H9 (cell line): ENCODE measurements around the gene PHF12. TPM values are rescaled to one million over a fixed set of nuclear protein-coding genes. Genes with fewer than 3 reads are reported as not detected.

Experiments
- DNase-seq: peaks from one replicate; pipeline ENCODE4 v3.0.0-alpha.2; 2017
- H2AFZ ChIP-seq: one replicate; pipeline ENCODE4 v1.6.1; 2013; ENCODE audit warnings: mild to moderate bottlenecking, low read length, control low read depth, moderate library complexity
- H2AK5ac ChIP-seq: 2 replicates; pipeline ENCODE4 v1.6.1; 2013; ENCODE audit warnings: low read length, control low read depth, mixed read lengths; ENCODE audit not compliant: insufficient read length
- H2BK120ac ChIP-seq: one replicate; pipeline ENCODE4 v1.6.1; 2013; ENCODE audit warnings: low read depth, mild to moderate bottlenecking, low read length, control low read depth, inconsistent platforms; ENCODE audit not compliant: poor library complexity, severe bottlenecking
- H2BK12ac ChIP-seq: 2 replicates; pipeline ENCODE4 v1.6.1; 2013; ENCODE audit warnings: low read length, control low read depth, mixed read lengths, low read depth; ENCODE audit not compliant: insufficient read length
- H2BK15ac ChIP-seq: 2 replicates; pipeline ENCODE4 v1.6.1; 2013; ENCODE audit warnings: low read depth, low read length, control low read depth
- H2BK20ac ChIP-seq: one replicate; pipeline ENCODE4 v1.6.1; 2013; ENCODE audit warnings: low read depth, mild to moderate bottlenecking, low read length, control low read depth, inconsistent platforms; ENCODE audit not compliant: poor library complexity, severe bottlenecking
- H2BK5ac ChIP-seq: 2 replicates; pipeline ENCODE4 v1.6.1; 2013; ENCODE audit warnings: low read length, control low read depth, mixed read lengths; ENCODE audit not compliant: insufficient read length
- H3K14ac ChIP-seq: 2 replicates; pipeline ENCODE4 v1.6.1; 2013; ENCODE audit warnings: low read length, control low read depth; ENCODE audit not compliant: insufficient read depth
- H3K18ac ChIP-seq: 2 replicates; pipeline ENCODE4 v1.6.1; 2013; ENCODE audit warnings: low read depth, mild to moderate bottlenecking, mixed read lengths, low read length, control low read depth; ENCODE audit not compliant: insufficient read length
- H3K23ac ChIP-seq: 2 replicates; pipeline ENCODE4 v1.6.1; 2013; ENCODE audit warnings: low read length, control low read depth, mixed read lengths, low read depth; ENCODE audit not compliant: insufficient read length
- H3K23me2 ChIP-seq: 2 replicates; pipeline ENCODE4 v1.6.1; 2013; ENCODE audit warnings: low read depth, mild to moderate bottlenecking, mixed read lengths, low read length, control low read depth; ENCODE audit not compliant: insufficient read length, poor library complexity, severe bottlenecking
- H3K27ac ChIP-seq: 2 replicates; pipeline ENCODE4 v1.5.1; 2013; ENCODE audit warnings: low read length, control low read depth, mixed read lengths, low read depth; ENCODE audit not compliant: insufficient read length
- H3K27me3 ChIP-seq: 2 replicates; pipeline ENCODE4 v1.6.1; 2013; ENCODE audit warnings: low read length, control low read depth, inconsistent platforms; ENCODE audit not compliant: insufficient read depth
- H3K4ac ChIP-seq: 2 replicates; pipeline ENCODE4 v1.6.1; 2013; ENCODE audit warnings: low read depth, mild to moderate bottlenecking, control low read depth, inconsistent platforms, low read length, moderate library complexity
- H3K4me1 ChIP-seq: 2 replicates; pipeline ENCODE4 v1.6.1; 2013; ENCODE audit warnings: low read length, control low read depth, inconsistent platforms; ENCODE audit not compliant: insufficient read depth
- H3K4me2 ChIP-seq: 2 replicates; pipeline ENCODE4 v1.6.1; 2013; ENCODE audit warnings: low read length, control low read depth, mixed read lengths; ENCODE audit not compliant: insufficient read length, insufficient read depth
- H3K56ac ChIP-seq: 2 replicates; pipeline ENCODE4 v1.6.1; 2013; ENCODE audit warnings: low read depth, mild to moderate bottlenecking, mixed read lengths, low read length, control low read depth; ENCODE audit not compliant: insufficient read length
- H3K79me1 ChIP-seq: 2 replicates; pipeline ENCODE4 v1.6.1; 2013; ENCODE audit warnings: low read depth, mild to moderate bottlenecking, moderate library complexity, low read length, control low read depth, inconsistent platforms; ENCODE audit not compliant: insufficient read depth, poor library complexity, severe bottlenecking
- H3K79me2 ChIP-seq: 2 replicates; pipeline ENCODE4 v1.6.1; 2013; ENCODE audit warnings: low read length, control low read depth, inconsistent platforms; ENCODE audit not compliant: insufficient read depth
- H3K9ac ChIP-seq: 2 replicates; pipeline ENCODE4 v1.6.1; 2013; ENCODE audit warnings: low read length, control low read depth, mixed read lengths; ENCODE audit not compliant: insufficient read length; ENCODE audit errors: extremely low read depth
- H3K9me3 ChIP-seq: one replicate; pipeline ENCODE4 v1.6.1; 2013; ENCODE audit warnings: low read depth, low read length, inconsistent platforms; ENCODE audit not compliant: control insufficient read depth
- H3T11ph ChIP-seq: one replicate; pipeline ENCODE4 v1.6.1; 2013; ENCODE audit warnings: mild to moderate bottlenecking, low read length, control low read depth, inconsistent platforms
- H4K20me1 ChIP-seq: one replicate; pipeline ENCODE4 v1.6.1; 2013; ENCODE audit not compliant: control insufficient read depth, insufficient read length, insufficient read depth
- H4K5ac ChIP-seq: 2 replicates; pipeline ENCODE4 v1.6.1; 2013; ENCODE audit warnings: low read depth, mild to moderate bottlenecking, mixed read lengths, low read length, control low read depth; ENCODE audit not compliant: insufficient read length
- H4K8ac ChIP-seq: replicated peaks from 2 replicates; pipeline ENCODE4 v1.6.1; 2013; ENCODE audit warnings: low read length, control low read depth, mixed read lengths, low read depth; ENCODE audit not compliant: insufficient read length
- H4K91ac ChIP-seq: 2 replicates; pipeline ENCODE4 v1.6.1; 2013; ENCODE audit warnings: low read depth, mild to moderate bottlenecking, moderate library complexity, mixed read lengths, low read length, control low read depth; ENCODE audit not compliant: insufficient read length
- H3K27ac Mint-ChIP-seq, 3 experiments: 2 replicates in 2 of 3; 3 replicates in 1 of 3; pipeline ENCODE4 v1.8.0; 2020 to 2021; ENCODE audit warnings: mixed read lengths in 3 of 3, mild to moderate bottlenecking in 1 of 3, moderate library complexity in 1 of 3
- H3K27me3 Mint-ChIP-seq: 2 replicates; pipeline ENCODE4 v1.8.0; 2021; ENCODE audit warnings: low read depth, mild to moderate bottlenecking, moderate library complexity, mixed read lengths
- H3K36me3 Mint-ChIP-seq, 3 experiments: 2 replicates in 2 of 3; 3 replicates in 1 of 3; pipeline ENCODE4 v1.8.0; 2020 to 2021; ENCODE audit warnings: low read depth in 3 of 3, mixed read lengths in 3 of 3; ENCODE audit not compliant: insufficient read depth in 1 of 3
- H3K4me1 Mint-ChIP-seq, 2 experiments: 2 replicates each; pipeline ENCODE4 v1.8.0; 2020; ENCODE audit warnings: mixed read lengths in 2 of 2
- H3K4me3 Mint-ChIP-seq, 2 experiments: 2 replicates in 1 of 2; 3 replicates in 1 of 2; pipeline ENCODE4 v1.8.0; 2020 to 2021; ENCODE audit warnings: mild to moderate bottlenecking in 2 of 2, mixed read lengths in 2 of 2, moderate library complexity in 1 of 2
- H3K9me3 Mint-ChIP-seq, 2 experiments: 2 replicates in 1 of 2; 3 replicates in 1 of 2; pipeline ENCODE4 v1.8.0; 2020; ENCODE audit warnings: mild to moderate bottlenecking in 2 of 2, mixed read lengths in 2 of 2, moderate library complexity in 1 of 2
- WGBS: extraction: QIAGEN DNeasy Blood & Tissue Kit; methylation state at CpG from one replicate; pipeline ENCODE4 v1.1.7; 2013; ENCODE audit warnings: missing lambda C conversion rate, low lambda C conversion rate, mixed read lengths; ENCODE audit not compliant: insufficient read length; ENCODE audit errors: extremely low coverage; 5-methylcytosine and 5-hydroxymethylcytosine counted together
- total RNA-seq: library from RNA; stranded (reverse); gene quantifications from 2 replicates; pipeline ENCODE4 v1.2.1, GENCODE V29; 2021
- TF ChIP-seq, protein P1 (sequence below): fragments of 200-600 bp; sonication (generic); conservative IDR thresholded peaks from 3 replicates; pipeline ENCODE4 v1.8.0; 2021; ENCODE audit warnings: antibody characterized with exemption, mild to moderate bottlenecking

The PHF12 gene
- total RNA-seq, 1 experiment from 2014 or later, result 62.1 TPM

GRCh38 chr17:28991779-28992178, 40.5 kb upstream of the PHF12 start:
- 0 out of 7 replicates have a peak overlapping the region, but pooled peaks of 1 of the 3 experiments have one; percentile 62 for H3K27ac Mint-ChIP-seq
- H3K79me1 ChIP-seq, result no peaks in the 10 kb centered on the region
- H2BK15ac ChIP-seq, result no peak overlapping the region
- H3K27me3 ChIP-seq, result no peaks in the 10 kb centered on the region
- H2BK120ac ChIP-seq, result no peak overlapping the region
- H3K27me3 Mint-ChIP-seq, result peaks cover 15% of the 10 kb centered on the region
- no peak overlapping the region for H2BK5ac ChIP-seq
- H4K91ac ChIP-seq, result no peak overlapping the region
- H3K4me1 ChIP-seq, result no peaks in the 10 kb centered on the region
- H3K4me2 ChIP-seq, result no peak overlapping the region
- no peak for DNase-seq
- H3K9me3 ChIP-seq, result no peaks in the 10 kb centered on the region
- H3K23me2 ChIP-seq, result no peaks in the 10 kb centered on the region
- H3K14ac ChIP-seq, result no peak overlapping the region
- peaks cover 0 to 2% of the 10 kb centered on the region in 2 experiments; a peak in 1 of 5 replicates for H3K9me3 Mint-ChIP-seq
- no peak overlapping the region for H3K4me3 Mint-ChIP-seq
- TF ChIP-seq, protein P1, sequence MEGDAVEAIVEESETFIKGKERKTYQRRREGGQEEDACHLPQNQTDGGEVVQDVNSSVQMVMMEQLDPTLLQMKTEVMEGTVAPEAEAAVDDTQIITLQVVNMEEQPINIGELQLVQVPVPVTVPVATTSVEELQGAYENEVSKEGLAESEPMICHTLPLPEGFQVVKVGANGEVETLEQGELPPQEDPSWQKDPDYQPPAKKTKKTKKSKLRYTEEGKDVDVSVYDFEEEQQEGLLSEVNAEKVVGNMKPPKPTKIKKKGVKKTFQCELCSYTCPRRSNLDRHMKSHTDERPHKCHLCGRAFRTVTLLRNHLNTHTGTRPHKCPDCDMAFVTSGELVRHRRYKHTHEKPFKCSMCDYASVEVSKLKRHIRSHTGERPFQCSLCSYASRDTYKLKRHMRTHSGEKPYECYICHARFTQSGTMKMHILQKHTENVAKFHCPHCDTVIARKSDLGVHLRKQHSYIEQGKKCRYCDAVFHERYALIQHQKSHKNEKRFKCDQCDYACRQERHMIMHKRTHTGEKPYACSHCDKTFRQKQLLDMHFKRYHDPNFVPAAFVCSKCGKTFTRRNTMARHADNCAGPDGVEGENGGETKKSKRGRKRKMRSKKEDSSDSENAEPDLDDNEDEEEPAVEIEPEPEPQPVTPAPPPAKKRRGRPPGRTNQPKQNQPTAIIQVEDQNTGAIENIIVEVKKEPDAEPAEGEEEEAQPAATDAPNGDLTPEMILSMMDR, result no peak
- peaks cover 17 to 32% of the 10 kb centered on the region in 2 experiments for H3K4me1 Mint-ChIP-seq
- H3K23ac ChIP-seq, result no peak overlapping the region
- no peak overlapping the region for H2BK20ac ChIP-seq
- no peak overlapping the region for H2AFZ ChIP-seq
- H3K27ac ChIP-seq, result no peak overlapping the region
- H3K9ac ChIP-seq, result no peak overlapping the region
- H4K5ac ChIP-seq, result no peak overlapping the region
- no peaks in the 10 kb centered on the region for H4K20me1 ChIP-seq
- WGBS, result no CpG with 5 or more reads among the region's 8 CpGs
- no peaks in the 10 kb centered on the region; a peak in 1 of 7 replicates for H3K36me3 Mint-ChIP-seq
- H4K8ac ChIP-seq, result no peak overlapping the region
- H3K56ac ChIP-seq, result no peak overlapping the region
- no peak overlapping the region for H3K18ac ChIP-seq
- no peaks in the 10 kb centered on the region for H3K79me2 ChIP-seq
- no peak overlapping the region for H2BK12ac ChIP-seq
- no peak overlapping the region for H3K4ac ChIP-seq
- no peak overlapping the region for H3T11ph ChIP-seq
- H2AK5ac ChIP-seq, result no peak overlapping the region
